GM19328 (cell line): ENCODE results near the gene LCE2A.

Experiments
- ATAC-seq: cut with Tn5 transposase; IDR thresholded peaks from one replicate; pipeline ENCODE4 v1.9.1; 2021; ENCODE audit warnings: mild to moderate bottlenecking, moderate library complexity; ENCODE audit not compliant: unreplicated experiment

Gene LCE2A

DNA sequence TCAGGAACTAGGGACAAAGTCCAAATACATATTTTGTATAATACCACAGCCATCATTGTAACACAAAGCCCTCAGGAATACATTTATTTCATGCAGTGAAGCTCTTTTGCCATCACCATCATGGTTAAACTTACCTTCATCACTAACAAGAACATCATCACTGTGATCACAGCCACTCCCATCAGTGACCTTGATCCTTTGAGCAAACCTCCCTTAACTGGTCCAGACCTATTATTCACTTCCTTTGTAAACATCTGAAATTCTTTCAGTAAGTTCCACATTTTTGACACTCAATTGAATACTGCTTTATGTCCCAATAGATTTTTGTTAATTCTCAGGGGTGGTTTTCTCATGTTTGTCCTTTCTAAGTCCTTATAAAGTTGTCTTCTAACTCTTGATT is 43.5 kb downstream of the LCE2A start:
- ATAC-seq, result no peak

DNA sequence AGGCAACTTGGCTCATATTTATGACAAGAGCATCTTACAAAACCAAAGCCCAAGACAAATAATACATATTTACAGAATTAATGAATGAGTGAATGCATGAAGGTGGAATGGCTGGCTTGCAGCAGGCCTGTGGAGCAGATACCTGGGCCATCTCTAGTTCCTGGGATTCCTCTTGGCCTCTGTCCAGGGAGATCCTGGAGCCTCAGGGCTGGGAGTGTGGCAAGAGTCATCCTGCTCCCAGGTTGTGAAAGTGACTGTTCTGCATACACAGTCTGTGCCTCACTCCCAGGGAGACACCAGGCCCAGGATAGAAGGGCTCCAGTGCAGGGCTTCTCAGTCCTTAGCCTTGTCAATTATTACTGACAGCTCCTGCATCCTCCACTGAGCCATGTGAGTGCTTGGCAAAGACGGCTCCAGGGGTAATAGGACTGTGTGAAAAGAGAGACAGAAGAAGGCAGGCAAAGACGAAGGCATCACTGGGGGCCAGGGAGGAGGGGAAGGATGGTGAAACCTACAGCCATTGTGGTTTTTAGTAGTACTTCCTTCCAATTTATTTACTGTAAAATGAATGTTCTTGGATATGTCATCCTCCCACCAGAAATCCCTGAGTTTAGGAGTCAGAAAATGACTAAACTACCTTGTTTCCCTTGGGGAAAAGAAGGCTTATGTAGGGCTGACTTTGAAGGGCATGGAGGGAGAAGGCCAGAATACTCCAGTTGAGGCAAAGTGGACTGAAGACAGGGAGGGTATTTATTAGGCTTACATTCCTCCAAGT is 45.4 kb downstream of the LCE2A start:
- ATAC-seq, result no peak

DNA sequence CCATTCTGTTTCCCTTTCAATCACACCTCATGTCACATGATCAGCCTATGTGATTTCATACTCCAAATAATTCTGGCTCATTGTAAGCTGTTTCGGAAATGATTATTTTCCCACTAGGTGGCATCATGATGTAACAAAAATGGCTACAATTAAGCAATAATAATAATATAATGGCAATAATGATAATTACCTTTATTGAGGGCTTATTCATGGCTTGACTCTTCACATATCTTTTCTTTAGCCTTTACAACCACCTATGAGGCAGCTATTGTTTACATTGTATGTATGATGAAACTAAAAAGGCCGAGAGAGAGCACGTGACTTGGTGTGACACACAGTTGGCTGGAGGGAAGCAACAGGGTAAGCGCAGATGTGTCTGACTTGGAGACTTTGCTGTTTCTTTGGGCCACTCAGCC is 47.2 kb downstream of the LCE2A start:
- no peak for ATAC-seq

DNA sequence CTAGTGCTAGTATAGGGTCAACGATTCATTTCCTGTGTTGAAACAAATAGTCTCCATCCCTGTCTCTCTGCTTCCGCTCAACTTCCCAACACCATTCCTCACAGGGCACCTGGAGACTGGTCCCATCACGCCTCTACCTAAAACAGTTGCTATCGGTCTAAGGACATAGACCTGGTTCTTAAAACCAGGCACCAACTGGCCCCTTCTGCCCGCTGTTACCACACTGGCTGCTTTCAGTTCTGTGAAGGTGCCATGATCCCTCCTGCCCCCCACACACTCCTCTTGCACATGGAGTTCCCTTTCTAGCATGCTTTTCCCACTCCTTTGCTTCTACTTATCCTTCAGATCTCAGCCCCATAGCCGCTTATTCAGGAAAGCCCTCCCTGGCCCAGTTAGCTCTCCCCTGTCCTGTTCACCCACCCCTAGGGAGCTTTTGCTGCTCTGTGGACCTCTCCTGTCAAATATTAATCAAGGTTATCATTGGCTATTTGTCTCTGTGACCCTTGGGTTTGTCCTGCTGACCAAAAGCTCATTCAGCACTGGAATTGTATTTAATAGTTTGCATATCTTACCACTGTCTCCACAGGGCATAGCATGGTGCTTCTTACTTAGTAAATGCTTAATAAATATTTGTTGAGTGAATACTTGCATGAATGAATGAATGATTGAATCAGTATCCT is 47.8 kb downstream of the LCE2A start:
- ATAC-seq, result no peak

DNA sequence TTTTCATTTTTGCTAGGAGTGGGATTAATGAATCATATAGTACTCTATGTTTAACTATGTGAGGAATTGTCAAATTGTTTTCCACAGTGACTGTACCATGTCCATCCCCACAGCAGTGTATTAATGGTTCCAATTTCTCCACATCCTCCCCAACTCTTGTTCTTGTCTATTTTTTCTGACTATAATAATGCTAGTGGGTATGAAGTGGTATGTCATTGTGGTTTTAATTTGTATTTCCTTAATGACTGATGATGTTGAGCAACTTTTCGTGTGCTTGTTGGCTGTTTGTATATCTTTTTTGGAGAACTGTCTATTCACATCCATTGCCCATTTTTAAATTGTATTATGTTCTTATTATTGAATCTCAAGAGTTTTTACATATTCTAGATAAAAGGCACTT is 49.7 kb downstream of the LCE2A start:
- no peak for ATAC-seq
